ELR (cell line): ENCODE data around the gene PLXNA2.

Experiments
- DNase-seq: peaks from one replicate; pipeline ENCODE4 v3.0.0-alpha.2; 2015; ENCODE audit warnings: low read depth

PLXNA2 gene

GRCh38 chr1:208040821-208041297 is 203.3 kb downstream of the PLXNA2 start:
- DNase-seq: no peak

GRCh38 chr1:208039536-208040332 is 204.4 kb downstream of the PLXNA2 start:
- no peak for DNase-seq

GRCh38 chr1:208038303-208038702 is 205.9 kb downstream of the PLXNA2 start:
- DNase-seq: no peak

GRCh38 chr1:208036918-208037766 is 207.0 kb downstream of the PLXNA2 start:
- no peak for DNase-seq

GRCh38 chr1:208036106-208036808 is 207.9 kb downstream of the PLXNA2 start:
- peak; percentile 50 for DNase-seq

GRCh38 chr1:208034135-208034534 is 210.0 kb downstream of the PLXNA2 start:
- no peak for DNase-seq

- no peak for DNase-seq
Observed at GRCh38 chr1:208033236-208033635, 210.9 kb downstream of the PLXNA2 start.

- DNase-seq: no peak
Observed at GRCh38 chr1:208031932-208032320, 212.3 kb downstream of the PLXNA2 start.

- DNase-seq: no peak
Observed at GRCh38 chr1:208031316-208031931, 212.8 kb downstream of the PLXNA2 start.

- DNase-seq: no peak
Observed at GRCh38 chr1:208030288-208031091, 213.7 kb downstream of the PLXNA2 start.

- DNase-seq: peak; percentile 52
Observed at GRCh38 chr1:208029381-208030287, 214.6 kb downstream of the PLXNA2 start.

GRCh38 chr1:208028526-208028925 is 215.7 kb downstream of the PLXNA2 start:
- DNase-seq: peak; percentile 24

- DNase-seq: no peak
Observed at GRCh38 chr1:208027861-208028260, 216.3 kb downstream of the PLXNA2 start.

GRCh38 chr1:208026880-208027438 is 217.2 kb downstream of the PLXNA2 start:
- DNase-seq: no peak

- DNase-seq: no peak
Observed at GRCh38 chr1:208025031-208025430, 219.2 kb downstream of the PLXNA2 start.

GRCh38 chr1:208024406-208024805 is 219.8 kb downstream of the PLXNA2 start:
- peak; percentile 22 for DNase-seq

GRCh38 chr1:208019257-208019656 is 224.9 kb downstream of the PLXNA2 start:
- DNase-seq: no peak

- DNase-seq: no peak
Observed at GRCh38 chr1:208015255-208015654, 228.9 kb downstream of the PLXNA2 start.

- DNase-seq: no peak
Observed at GRCh38 chr1:208013210-208013609, 231.0 kb downstream of the PLXNA2 start.

- no peak for DNase-seq
Observed at GRCh38 chr1:208012721-208013120, 231.5 kb downstream of the PLXNA2 start.
